HG03575 (cell line): ENCODE measurements around the gene APBA2.
"Not testable (repeated sequence)": the region's sequence is repeated elsewhere in the genome, so short reads cannot be mapped to it uniquely, and the experiment has no call there.

Experiments used
- ATAC-seq: cut with Tn5 transposase; IDR thresholded peaks from one replicate; pipeline ENCODE4 v1.9.1; 2021; ENCODE audit not compliant: unreplicated experiment, insufficient number of reproducible peaks, low FRiP score; ENCODE audit errors: extremely low read depth

APBA2 gene

GRCh38 chr15:28876131-28876844 is 9.5 kb upstream of the APBA2 start:
- ATAC-seq = no peak

GRCh38 chr15:28876845-28877185 is 9.0 kb upstream of the APBA2 start:
- ATAC-seq = no peak

GRCh38 chr15:28878209-28878608 is 7.6 kb upstream of the APBA2 start:
- ATAC-seq = no peak

GRCh38 chr15:28879551-28879950 is 6.2 kb upstream of the APBA2 start:
- no peak for ATAC-seq

- ATAC-seq = no peak
These were observed 5.1 kb upstream of the APBA2 start for GRCh38 chr15:28880680-28881079.

- ATAC-seq = no peak
These were observed 4.6 kb upstream of the APBA2 start for GRCh38 chr15:28881170-28881569.

GRCh38 chr15:28881600-28881999 is 4.2 kb upstream of the APBA2 start:
- no peak for ATAC-seq

- no peak for ATAC-seq
These were observed 1.4 kb upstream of the APBA2 start for GRCh38 chr15:28884151-28884940.

GRCh38 chr15:28885128-28885629 is 595 bp upstream of the APBA2 start:
- ATAC-seq = no peak

- ATAC-seq = no peak
These were observed 911 bp downstream of the APBA2 start for GRCh38 chr15:28886431-28887338.

- no peak for ATAC-seq
These were observed 1.8 kb downstream of the APBA2 start for GRCh38 chr15:28887339-28888174.

- no peak for ATAC-seq
These were observed 2.6 kb downstream of the APBA2 start for GRCh38 chr15:28888302-28888894.

- ATAC-seq = no peak
These were observed 3.1 kb downstream of the APBA2 start for GRCh38 chr15:28888900-28889299.

GRCh38 chr15:28889346-28889745 is 3.6 kb downstream of the APBA2 start:
- no peak for ATAC-seq

- ATAC-seq = not testable (repeated sequence)
These were observed 4.1 kb downstream of the APBA2 start for GRCh38 chr15:28889871-28890270.

- not testable (repeated sequence) for ATAC-seq
These were observed 4.5 kb downstream of the APBA2 start for GRCh38 chr15:28890291-28890690.

GRCh38 chr15:28890711-28891495 is 5.1 kb downstream of the APBA2 start:
- no peak for ATAC-seq
